ENCODE data around the gene FMNL2.

- TF ChIP-seq EZH2 (IDR thresholded peaks at IDR 0.05; ENCODE audit: insufficient read depth, low read length), result no peak
- TF ChIP-seq, protein P1, sequence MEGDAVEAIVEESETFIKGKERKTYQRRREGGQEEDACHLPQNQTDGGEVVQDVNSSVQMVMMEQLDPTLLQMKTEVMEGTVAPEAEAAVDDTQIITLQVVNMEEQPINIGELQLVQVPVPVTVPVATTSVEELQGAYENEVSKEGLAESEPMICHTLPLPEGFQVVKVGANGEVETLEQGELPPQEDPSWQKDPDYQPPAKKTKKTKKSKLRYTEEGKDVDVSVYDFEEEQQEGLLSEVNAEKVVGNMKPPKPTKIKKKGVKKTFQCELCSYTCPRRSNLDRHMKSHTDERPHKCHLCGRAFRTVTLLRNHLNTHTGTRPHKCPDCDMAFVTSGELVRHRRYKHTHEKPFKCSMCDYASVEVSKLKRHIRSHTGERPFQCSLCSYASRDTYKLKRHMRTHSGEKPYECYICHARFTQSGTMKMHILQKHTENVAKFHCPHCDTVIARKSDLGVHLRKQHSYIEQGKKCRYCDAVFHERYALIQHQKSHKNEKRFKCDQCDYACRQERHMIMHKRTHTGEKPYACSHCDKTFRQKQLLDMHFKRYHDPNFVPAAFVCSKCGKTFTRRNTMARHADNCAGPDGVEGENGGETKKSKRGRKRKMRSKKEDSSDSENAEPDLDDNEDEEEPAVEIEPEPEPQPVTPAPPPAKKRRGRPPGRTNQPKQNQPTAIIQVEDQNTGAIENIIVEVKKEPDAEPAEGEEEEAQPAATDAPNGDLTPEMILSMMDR (IDR thresholded peaks at IDR 0.05; ENCODE audit: insufficient read depth, low read depth, low read length), result no peak
These were observed 74.6 kb downstream of the FMNL2 start for GRCh38 chr2:152409386-152410164.

Data from astrocyte (in vitro differentiated cells and primary cell).